Spinal cord (tissue), 10 donors: ENCODE measurements around the gene MIDN. TPM values are rescaled to one million over a fixed set of nuclear protein-coding genes. Genes with fewer than 3 reads are reported as not detected.

Experiments
- DNase-seq, 6 donors: peaks; one replicate each; pipeline versions ENCODE4 v3.0.0 to v3.0.0-alpha.2; 2013 to 2015; ENCODE audit warnings: low spot score in 6 of 6, low read depth in 4 of 6
- H3K27ac ChIP-seq: one replicate; pipeline ENCODE4 v1.5.1; 2013; ENCODE audit warnings: low read depth, low read length, control low read depth
- H3K27me3 ChIP-seq: one replicate; pipeline ENCODE4 v1.6.1; 2013; ENCODE audit warnings: low read length; ENCODE audit not compliant: control insufficient read depth, insufficient read depth
- H3K36me3 ChIP-seq: one replicate; pipeline ENCODE4 v1.6.1; 2013; ENCODE audit warnings: low read length; ENCODE audit not compliant: control insufficient read depth, insufficient read depth
- H3K4me1 ChIP-seq: one replicate; pipeline ENCODE4 v1.6.1; 2013; ENCODE audit warnings: low read length; ENCODE audit not compliant: control insufficient read depth, insufficient read depth
- H3K4me3 ChIP-seq: one replicate; pipeline ENCODE4 v1.5.1; 2013; ENCODE audit warnings: low read depth, low read length, control low read depth
- H3K9me3 ChIP-seq: one replicate; pipeline ENCODE4 v1.6.1; 2013; ENCODE audit warnings: low read length; ENCODE audit not compliant: control insufficient read depth, insufficient read depth
- WGBS: methylation state at CpG from one replicate; pipeline ENCODE4 v1.1.5; 2013; ENCODE audit warnings: missing lambda C conversion rate; ENCODE audit not compliant: insufficient coverage; 5-methylcytosine and 5-hydroxymethylcytosine counted together
- polyA plus RNA-seq, 2 donors: library from polyadenylated mRNA; unstranded; fragments of 120-200 nt; gene quantifications; one replicate each; pipeline ENCODE4 v1.2.1, GENCODE V29; 2013; ENCODE audit not compliant: insufficient read length in 2 of 2
- total RNA-seq, 2 donors: library from RNA; depleted of rRNA in 1 of 2; stranded (reverse); fragments of 120-200 nt in 1 of 2; fragments of >200 nt in 1 of 2; gene quantifications; one replicate each; pipeline versions ENCODE4 v1.2.3 to v1.2.4, GENCODE V29; 2013 to 2014
- donor health status: healthy.

Gene MIDN
- total and polyA plus RNA-seq, 4 donors, result 13.3 to 97.1 (median 54.6) TPM

DNA sequence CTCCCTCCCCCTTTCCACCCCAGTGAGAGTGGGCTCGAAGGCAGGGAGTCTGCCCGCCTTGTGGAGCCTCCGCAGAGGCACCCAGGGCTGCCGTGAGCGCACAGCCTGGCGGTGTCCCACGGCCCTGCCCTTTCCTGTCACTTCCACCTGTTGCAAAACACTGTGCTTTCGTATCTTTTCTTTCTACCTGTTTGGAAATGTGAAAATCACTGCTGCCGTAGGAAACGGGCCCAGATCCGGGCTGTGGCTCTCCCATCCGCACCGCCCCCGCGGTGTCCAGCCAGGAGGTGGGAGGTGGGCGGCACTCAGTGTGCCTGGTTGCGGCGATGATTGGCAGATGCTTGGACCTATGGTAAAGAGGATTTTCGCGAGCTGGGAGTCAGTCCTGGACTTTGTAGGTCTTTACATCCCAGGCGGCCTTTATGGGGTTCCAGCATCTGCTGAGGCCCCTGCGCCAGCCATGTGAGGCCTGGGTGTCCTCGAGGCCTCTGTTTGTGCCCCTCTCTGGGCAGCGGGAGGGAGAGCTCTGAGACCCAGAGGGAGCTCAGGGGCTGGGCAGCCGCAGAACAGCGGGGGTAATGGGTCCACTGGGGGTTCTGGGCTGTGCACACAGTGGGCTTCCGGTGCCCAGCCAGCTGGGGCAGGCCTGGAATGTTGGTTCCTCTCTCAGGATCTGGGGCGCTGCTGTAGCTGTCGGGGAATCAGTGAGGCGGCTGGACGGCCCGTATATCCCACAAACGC, 36.7 kb upstream of the MIDN start:
- H3K4me1 ChIP-seq, result peaks cover 88% of the 10 kb centered on the region
- H3K27me3 ChIP-seq, result no peaks in the 10 kb centered on the region
- no peak for DNase-seq
- 77% methylated on average over 26 of the region's 33 CpGs for WGBS
- no peak overlapping the region for H3K27ac ChIP-seq
- no peak overlapping the region for H3K4me3 ChIP-seq
- no peaks in the 10 kb centered on the region for H3K9me3 ChIP-seq
- peaks cover 76% of the 10 kb centered on the region for H3K36me3 ChIP-seq

DNA sequence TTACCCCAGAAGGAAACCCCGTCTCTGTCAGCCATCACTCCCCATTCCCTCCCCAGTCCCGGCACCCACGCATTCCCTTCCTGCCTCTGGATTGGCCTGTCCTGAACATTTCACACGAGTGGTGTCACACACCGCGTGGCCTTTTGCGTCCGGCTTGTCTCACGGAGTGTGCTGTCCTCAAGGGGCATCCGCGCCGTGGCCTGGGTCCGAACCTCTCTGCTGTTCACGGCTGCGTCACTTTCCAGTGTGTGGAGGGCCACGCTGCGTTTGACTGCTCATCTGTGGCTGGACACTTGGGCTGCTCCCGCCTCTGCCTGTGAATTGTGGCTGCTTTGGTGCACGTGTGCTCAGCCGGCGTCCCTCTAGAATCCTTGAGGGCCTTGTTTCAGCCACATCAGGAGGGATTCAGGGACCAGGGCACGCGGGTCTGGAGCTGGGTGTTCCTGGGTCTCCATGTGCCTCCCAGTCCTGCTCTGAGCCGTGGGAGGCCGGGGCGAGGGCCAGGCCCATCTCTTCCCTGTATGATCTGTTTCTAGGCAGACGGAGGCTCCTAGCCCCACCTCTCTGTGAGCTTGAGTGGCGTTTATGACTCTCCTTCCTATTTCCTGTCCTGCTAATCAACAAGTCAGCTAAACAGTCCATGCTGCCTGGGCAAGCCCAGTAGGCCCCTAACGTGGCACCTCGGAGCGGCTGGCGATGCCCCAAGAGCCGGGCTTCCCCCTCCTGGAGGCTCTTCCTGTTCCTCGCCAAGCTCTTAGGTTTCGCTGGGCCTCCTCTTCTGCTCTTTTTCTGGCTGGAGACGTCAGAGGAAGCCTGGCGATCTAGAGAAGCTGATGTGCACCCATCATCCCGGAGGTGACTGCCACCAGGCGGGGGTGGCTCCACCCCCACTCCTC, 34.7 kb upstream of the MIDN start:
- no peak overlapping the region for H3K4me3 ChIP-seq
- peaks cover 79% of the 10 kb centered on the region for H3K4me1 ChIP-seq
- peaks cover 79% of the 10 kb centered on the region for H3K36me3 ChIP-seq
- 64% methylated on average over 39 of the region's 39 CpGs for WGBS
- no peaks in the 10 kb centered on the region for H3K27me3 ChIP-seq
- peak overlapping the region; percentile 62 for H3K27ac ChIP-seq
- H3K9me3 ChIP-seq, result no peaks in the 10 kb centered on the region
- DNase-seq, result peak in 1 of 6 donors; percentile 39

DNA sequence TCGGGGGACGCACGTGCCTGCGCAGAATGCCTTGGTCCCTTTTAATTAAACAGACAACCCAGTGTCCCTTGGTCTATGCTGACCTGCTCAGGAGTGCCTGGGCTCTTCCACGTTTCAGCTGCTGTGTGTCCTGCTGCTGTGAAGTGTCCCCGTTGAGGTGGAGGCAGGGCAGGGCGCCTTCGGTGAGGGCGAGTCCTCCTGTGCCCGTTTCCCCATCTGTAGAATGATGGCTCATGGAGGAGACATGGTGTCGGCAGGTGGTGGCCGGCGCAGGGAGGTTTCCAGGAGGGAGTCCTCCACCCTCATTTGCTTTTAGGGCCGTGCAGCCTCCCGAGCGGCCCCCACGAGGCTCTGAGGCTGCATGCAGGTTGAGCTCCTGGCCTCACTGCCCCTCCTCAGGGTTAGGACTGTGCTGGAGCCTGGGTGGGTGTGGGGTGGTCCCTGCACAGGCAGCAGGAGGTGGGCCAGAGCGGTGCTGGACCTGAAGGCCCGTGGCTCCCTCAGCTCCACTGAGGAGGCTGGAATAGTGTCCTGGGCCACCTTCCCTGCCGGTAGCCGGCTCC, 34.0 kb upstream of the MIDN start:
- Histone ChIP-seq H3K36me3 (peaks cover 78% of the 10 kb centered on the region), H3K9me3 (no peaks in the 10 kb centered on the region), H3K4me3 (no peak overlapping the region), H3K27me3 (no peaks in the 10 kb centered on the region), H3K27ac (peak overlapping the region; percentile 62), H3K4me1 (peaks cover 72% of the 10 kb centered on the region)
- DNase-seq, result no peak
- 72% methylated on average over 17 of the region's 21 CpGs for WGBS

DNA sequence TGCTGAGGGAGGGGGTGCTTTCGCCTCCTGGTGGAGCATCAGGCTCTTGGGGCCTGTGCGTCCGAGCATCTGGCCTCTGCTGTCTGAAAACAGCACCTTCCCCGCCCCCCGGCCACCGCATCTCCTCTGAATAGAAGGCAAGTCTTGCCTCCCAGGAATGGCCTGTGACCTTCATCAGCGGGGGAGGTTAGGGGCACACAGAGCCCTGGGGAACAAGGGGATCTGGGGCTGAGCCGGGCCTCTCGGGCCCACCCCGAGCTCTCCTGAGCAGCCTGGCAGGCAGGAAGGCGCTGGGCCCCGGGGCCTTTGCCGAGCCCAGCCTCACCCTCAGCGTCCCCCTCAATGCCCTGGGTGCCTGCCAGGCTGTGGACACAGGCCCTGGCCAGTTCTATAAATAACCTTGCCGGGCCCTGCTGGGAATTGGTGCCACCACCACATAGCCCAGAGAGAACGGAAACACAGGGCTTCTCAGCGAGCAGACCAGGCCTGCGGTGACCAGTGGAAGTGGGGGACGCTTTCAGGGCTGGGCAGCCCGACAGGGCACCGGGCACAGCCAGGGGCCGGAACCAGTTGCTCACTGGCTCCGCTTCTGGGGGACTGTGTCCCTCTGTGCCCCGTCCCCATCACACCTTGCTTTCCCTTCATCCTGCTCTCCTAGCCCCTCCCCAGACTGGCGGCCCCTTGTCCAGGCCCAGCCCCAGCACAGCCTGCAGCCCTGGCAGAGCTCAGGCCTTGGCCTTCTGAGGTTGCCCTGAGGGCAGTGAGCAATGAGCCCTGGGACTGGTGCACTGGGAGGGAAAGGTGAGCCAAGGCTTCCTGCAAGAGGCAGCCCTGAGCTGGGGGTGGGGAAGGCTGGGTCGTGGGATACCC, 33.3 kb upstream of the MIDN start:
- Histone ChIP-seq H3K27ac (peak overlapping the region; percentile 62), H3K4me3 (no peak overlapping the region), H3K4me1 (peaks cover 68% of the 10 kb centered on the region), H3K36me3 (peaks cover 76% of the 10 kb centered on the region), H3K9me3 (no peaks in the 10 kb centered on the region), H3K27me3 (no peaks in the 10 kb centered on the region)
- peak in 1 of 6 donors; percentile 74 for DNase-seq
- WGBS, result 52% methylated on average over 24 of the region's 26 CpGs

DNA sequence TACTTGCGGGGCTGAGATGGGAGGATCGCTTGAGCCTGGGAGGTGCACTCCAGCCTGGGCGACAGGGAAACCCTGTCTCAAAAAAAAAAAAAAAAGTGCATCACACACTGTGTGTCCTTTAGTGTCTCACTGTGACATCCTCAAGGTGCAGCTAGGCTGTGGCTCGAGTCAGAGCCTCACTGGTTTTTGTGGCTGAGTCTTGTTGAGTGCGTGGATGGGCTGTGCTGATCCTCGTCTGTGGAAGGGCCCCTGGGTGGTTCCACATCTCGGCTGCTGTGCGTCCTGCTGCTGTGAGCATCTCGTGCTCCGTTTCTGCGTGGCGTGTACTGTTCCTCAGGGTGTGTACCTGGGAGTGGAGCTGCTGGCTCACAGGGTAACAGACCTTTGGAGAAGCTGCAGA, 31.6 kb upstream of the MIDN start:
- 88% methylated on average over 9 of the region's 12 CpGs for WGBS
- Histone ChIP-seq H3K27ac (no peak overlapping the region), H3K36me3 (peaks cover 80% of the 10 kb centered on the region)

DNA sequence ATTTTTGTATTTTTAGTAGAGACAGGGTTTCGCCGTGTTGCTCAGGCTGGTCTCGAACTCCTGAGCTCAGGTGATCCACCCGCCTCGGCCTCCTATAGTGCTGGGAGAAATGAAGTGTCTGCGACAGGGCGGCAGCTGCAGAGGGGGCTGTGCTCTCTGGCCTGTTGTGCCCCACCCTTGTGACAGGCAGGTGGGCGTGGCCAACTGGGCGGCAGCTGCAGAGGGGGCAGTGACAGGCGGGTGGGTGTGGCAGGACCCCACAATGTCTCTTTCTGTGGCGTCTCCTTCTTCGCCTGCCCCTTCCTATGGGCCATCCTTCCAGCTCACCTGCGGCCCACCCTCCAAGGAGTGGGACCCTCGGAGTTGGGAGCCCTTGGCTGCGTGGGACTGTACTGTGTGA, 31.0 kb upstream of the MIDN start:
- H3K36me3 ChIP-seq, result peaks cover 80% of the 10 kb centered on the region
- peaks cover 60% of the 10 kb centered on the region for H3K4me1 ChIP-seq
- DNase-seq, result no peak
- 90% methylated on average over 14 of the region's 15 CpGs for WGBS
- no peaks in the 10 kb centered on the region for H3K9me3 ChIP-seq
- no peak overlapping the region for H3K27ac ChIP-seq
- H3K27me3 ChIP-seq, result no peaks in the 10 kb centered on the region
- no peak overlapping the region for H3K4me3 ChIP-seq

More for the DNA sequence above, 31.6 kb upstream of the MIDN start:
- Histone ChIP-seq H3K9me3 (no peaks in the 10 kb centered on the region), H3K27me3 (no peaks in the 10 kb centered on the region), H3K4me1 (peaks cover 60% of the 10 kb centered on the region), H3K4me3 (no peak overlapping the region)
- DNase-seq, result no peak

DNA sequence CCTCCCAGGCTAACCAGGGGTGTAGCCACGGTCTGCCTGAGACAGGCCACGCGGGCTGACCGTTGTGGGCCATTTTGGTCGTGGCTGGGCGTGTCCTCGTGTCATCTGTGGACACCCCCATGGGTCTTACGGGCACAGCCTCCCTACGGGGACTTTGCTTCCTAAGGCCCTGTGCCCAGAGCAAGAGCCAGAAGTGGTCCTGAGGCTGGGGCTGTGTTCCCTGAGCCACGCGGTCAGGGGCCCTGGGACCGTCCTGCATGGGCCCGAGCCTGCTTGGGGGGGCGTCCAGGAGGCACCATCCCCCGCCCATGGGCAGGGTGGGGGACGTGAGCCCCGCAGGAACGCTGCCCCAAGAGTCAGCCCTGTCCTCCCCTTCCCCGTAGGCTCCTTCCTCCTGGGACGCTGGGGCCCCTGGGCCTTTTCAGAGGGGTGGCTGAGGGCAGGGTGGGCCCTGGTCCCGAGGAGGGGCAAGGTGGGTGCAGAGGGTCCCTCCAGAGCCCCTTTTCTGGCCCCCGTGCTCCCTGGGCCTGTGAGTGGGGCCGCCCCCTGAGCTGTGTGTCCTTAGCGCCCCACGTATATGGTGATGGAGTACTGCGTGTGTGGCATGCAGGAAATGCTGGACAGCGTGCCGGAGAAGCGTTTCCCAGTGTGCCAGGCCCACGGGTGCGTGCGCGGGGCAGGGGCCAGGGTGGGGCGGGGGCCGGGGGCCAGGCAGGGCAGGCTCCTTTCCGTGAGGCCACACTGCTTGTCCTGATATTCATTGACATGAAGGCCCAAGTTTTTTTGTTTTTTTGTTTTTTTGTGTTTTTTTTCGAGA, 29.4 kb upstream of the MIDN start:
- no peaks in the 10 kb centered on the region for H3K27me3 ChIP-seq
- no peaks in the 10 kb centered on the region for H3K9me3 ChIP-seq
- H3K27ac ChIP-seq, result no peak overlapping the region
- no peak for DNase-seq
- whole genome bisulfite sequencing, result 93% methylated on average over 32 of the region's 37 CpGs
- peaks cover 51% of the 10 kb centered on the region for H3K4me1 ChIP-seq
- peaks cover 83% of the 10 kb centered on the region for H3K36me3 ChIP-seq
- H3K4me3 ChIP-seq, result no peak overlapping the region

DNA sequence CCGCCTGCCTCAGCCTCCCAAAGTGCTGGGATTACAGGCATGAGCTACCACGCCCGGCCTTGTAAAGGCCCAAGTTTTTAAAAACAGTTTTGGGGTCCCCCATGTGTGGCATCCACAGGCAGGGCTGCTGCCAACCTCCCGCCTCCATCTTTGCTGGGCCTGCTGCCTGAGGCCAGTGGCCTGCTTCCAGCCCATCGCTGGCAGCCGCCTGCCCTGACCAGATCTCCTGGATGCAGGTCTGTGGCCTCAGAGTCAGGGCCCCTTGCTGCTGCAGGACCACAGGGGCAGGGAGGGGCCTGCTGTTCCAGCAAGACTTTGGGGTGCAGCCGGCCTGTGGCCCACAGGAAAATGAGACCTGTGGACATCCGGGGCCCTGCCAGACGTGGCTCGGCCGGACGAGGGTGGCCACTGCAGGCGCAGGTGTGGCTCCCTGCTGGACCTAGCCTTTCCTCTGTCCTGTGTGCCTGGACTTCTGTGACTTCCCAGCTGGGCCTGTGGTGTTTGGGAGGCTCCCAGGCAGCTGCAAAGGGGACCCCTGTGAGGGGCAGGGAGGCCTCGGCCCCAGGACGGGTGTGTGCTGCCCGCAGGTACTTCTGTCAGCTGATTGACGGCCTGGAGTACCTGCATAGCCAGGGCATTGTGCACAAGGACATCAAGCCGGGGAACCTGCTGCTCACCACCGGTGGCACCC, 28.5 kb upstream of the MIDN start:
- no peak overlapping the region for H3K27ac ChIP-seq
- H3K4me1 ChIP-seq, result peaks cover 42% of the 10 kb centered on the region
- no peak overlapping the region for H3K4me3 ChIP-seq
- H3K27me3 ChIP-seq, result no peaks in the 10 kb centered on the region
- no peaks in the 10 kb centered on the region for H3K9me3 ChIP-seq
- peaks cover 83% of the 10 kb centered on the region for H3K36me3 ChIP-seq
- WGBS, result 93% methylated on average over 19 of the region's 19 CpGs
- DNase-seq, result no peak
